ENCODE results near the gene SUCLA2.

DNA sequence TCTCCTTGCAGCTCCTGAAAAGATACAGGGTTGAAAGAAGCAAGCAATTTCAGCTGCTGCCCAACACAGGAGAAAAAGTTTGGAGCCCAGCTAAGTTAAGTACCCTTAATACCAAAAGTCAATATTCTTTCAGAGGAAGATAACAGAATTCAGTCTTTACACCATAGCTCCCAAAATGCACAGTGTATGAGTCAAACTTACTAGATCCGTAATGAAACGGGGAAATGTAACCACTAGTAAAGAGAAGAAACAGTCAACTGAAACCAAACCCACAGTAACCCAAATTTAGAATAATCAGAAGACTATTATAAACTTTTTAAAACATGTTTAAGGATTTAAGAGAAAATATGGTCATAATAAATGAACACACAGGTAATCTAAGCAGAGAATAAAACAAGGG lies 45.2 kb downstream of the SUCLA2 start:
- TF ChIP-seq CTCF (IDR thresholded peaks at IDR 0.05): no peak
- no peak for TF ChIP-seq EZH2 (IDR thresholded peaks at IDR 0.05; ENCODE audit: borderline replicate concordance, insufficient read depth, low read depth, low read length, poor library complexity, severe bottlenecking)
